ENCODE measurements around the gene HMSD. TPM values are rescaled to one million over a fixed set of nuclear protein-coding genes. Genes with fewer than 3 reads are reported as not detected.

Gene HMSD
- total and polyA plus RNA-seq, 2 experiments from 2014 or later, result 2.6 to 25.1 TPM

DNA sequence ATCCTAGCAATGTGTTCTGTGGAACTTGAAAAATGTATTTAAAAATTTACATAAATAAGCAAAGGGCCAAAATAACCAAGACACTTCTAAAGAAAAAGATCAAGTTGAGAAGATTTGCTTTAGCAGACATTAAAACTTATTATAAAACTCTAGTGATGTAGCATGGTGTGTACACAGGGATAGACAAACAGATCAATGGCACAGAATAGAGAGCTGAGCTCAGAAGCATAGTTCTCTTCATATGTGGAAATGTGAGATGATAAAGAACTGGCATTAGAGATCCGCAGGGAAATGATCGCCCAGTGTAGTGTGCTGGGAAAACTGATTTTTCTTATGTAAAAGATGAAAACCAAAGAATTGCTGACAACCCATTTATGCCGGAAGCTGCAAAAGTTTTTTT is 60.2 kb downstream of the HMSD start:
- no peak for ATAC-seq
- no peaks in the 10 kb centered on the region for H3K36me3 Mint-ChIP-seq (ENCODE audit: low read depth)

More for the DNA sequence above, 60.2 kb downstream of the HMSD start:
- no peak overlapping the region for H3K4me3 ChIP-seq
- no peaks in the 10 kb centered on the region for H4K20me1 ChIP-seq (replicated peaks; ENCODE audit: insufficient read depth)
- H3K79me2 ChIP-seq (replicated peaks; ENCODE audit: insufficient read depth), result no peaks in the 10 kb centered on the region
- H3K27ac ChIP-seq (ENCODE audit: low read depth), result no peak overlapping the region
- no peaks in the 10 kb centered on the region for H3K4me1 ChIP-seq (ENCODE audit: insufficient read depth)
- DNase-seq (ENCODE audit: low spot score), result no peak
- Mint-ChIP-seq H3K27ac (no peak overlapping the region), H3K27me3 (ENCODE audit: insufficient read depth, low read depth, poor library complexity) (no peaks in the 10 kb centered on the region), H3K4me1 (no peaks in the 10 kb centered on the region), H3K9me3 (no peaks in the 10 kb centered on the region), H3K4me3 (no peak overlapping the region)
- H3K9me2 ChIP-seq (ENCODE audit: insufficient read depth), result no peaks in the 10 kb centered on the region
- H3K4me2 ChIP-seq, result no peak overlapping the region
- TF ChIP-seq ZNF462 (CRISPR knock-in tag; IDR thresholded peaks at IDR 0.05), result no peak
- TF ChIP-seq, protein P1, sequence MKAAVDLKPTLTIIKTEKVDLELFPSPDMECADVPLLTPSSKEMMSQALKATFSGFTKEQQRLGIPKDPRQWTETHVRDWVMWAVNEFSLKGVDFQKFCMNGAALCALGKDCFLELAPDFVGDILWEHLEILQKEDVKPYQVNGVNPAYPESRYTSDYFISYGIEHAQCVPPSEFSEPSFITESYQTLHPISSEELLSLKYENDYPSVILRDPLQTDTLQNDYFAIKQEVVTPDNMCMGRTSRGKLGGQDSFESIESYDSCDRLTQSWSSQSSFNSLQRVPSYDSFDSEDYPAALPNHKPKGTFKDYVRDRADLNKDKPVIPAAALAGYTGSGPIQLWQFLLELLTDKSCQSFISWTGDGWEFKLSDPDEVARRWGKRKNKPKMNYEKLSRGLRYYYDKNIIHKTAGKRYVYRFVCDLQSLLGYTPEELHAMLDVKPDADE (IDR thresholded peaks at IDR 0.05), result no peak
- TF ChIP-seq EZH2phosphoT487 (IDR thresholded peaks at IDR 0.05; ENCODE audit: unreplicated experiment), result no peak
- TF ChIP-seq JUNB (IDR thresholded peaks at IDR 0.05; ENCODE audit: unreplicated experiment), result no peak
- no peak for TF ChIP-seq STAT1 (IDR thresholded peaks at IDR 0.05; ENCODE audit: unreplicated experiment)
- no peak for TF ChIP-seq ZNF114 (CRISPR knock-in tag; IDR thresholded peaks at IDR 0.05)
- TF ChIP-seq, protein P2, sequence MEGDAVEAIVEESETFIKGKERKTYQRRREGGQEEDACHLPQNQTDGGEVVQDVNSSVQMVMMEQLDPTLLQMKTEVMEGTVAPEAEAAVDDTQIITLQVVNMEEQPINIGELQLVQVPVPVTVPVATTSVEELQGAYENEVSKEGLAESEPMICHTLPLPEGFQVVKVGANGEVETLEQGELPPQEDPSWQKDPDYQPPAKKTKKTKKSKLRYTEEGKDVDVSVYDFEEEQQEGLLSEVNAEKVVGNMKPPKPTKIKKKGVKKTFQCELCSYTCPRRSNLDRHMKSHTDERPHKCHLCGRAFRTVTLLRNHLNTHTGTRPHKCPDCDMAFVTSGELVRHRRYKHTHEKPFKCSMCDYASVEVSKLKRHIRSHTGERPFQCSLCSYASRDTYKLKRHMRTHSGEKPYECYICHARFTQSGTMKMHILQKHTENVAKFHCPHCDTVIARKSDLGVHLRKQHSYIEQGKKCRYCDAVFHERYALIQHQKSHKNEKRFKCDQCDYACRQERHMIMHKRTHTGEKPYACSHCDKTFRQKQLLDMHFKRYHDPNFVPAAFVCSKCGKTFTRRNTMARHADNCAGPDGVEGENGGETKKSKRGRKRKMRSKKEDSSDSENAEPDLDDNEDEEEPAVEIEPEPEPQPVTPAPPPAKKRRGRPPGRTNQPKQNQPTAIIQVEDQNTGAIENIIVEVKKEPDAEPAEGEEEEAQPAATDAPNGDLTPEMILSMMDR (conservative IDR thresholded peaks at IDR 0.05; ENCODE audit: low read depth in 2 of 2), result no peak
- no peak for TF ChIP-seq POLR2AphosphoS5 (IDR thresholded peaks at IDR 0.05; ENCODE audit: low read depth)
- TF ChIP-seq NANOG (IDR thresholded peaks at IDR 0.05; ENCODE audit: borderline replicate concordance), result no peak
- TF ChIP-seq ZNF331 (CRISPR knock-in tag; IDR thresholded peaks at IDR 0.05; ENCODE audit: low read depth), result no peak
- no peak for TF ChIP-seq CREB1 (CRISPR knock-in tag; IDR thresholded peaks at IDR 0.05; ENCODE audit: low read depth)
- no peak for TF ChIP-seq EZH2 (IDR thresholded peaks at IDR 0.05; ENCODE audit: low read depth, unreplicated experiment)
- H3K36me3 ChIP-seq (ENCODE audit: insufficient read depth), result no peaks in the 10 kb centered on the region
- no peaks in the 10 kb centered on the region for H3F3A ChIP-seq (replicated peaks; ENCODE audit: low read depth)
- H3K27me3 ChIP-seq (ENCODE audit: insufficient read depth), result no peaks in the 10 kb centered on the region
- H2AFZ ChIP-seq, result no peak overlapping the region
